Fibroblast of the aortic adventitia (primary cell): Measurements from ENCODE around the gene TMEM11. TPM values are rescaled to one million over a fixed set of nuclear protein-coding genes. Genes with fewer than 3 reads are reported as not detected.

Experiments used
- DNase-seq: peaks from one replicate; pipeline ENCODE4 v3.0.0-alpha.2; 2010; ENCODE audit warnings: low read depth
- H3K4me3 ChIP-seq: 2 replicates; pipeline ENCODE4 v1.5.1; 2011; ENCODE audit warnings: low read depth, mild to moderate bottlenecking, control low read depth, low read length, moderate library complexity
- CTCF ChIP-seq: IDR thresholded peaks from 2 replicates; pipeline ENCODE4 v1.5.1; 2011; ENCODE audit warnings: mild to moderate bottlenecking, low read length, control low read depth, inconsistent platforms; ENCODE audit not compliant: insufficient read depth
- small RNA-seq: library from RNA; depleted of rRNA; stranded (forward); fragments of <200 nt; gene quantifications from one replicate; pipeline ENCODE3, GENCODE V24; 2012
- total RNA-seq: library from RNA; depleted of rRNA; stranded (reverse); fragments of >200 nt; gene quantifications from 2 replicates; pipeline ENCODE4 v1.2.3, GENCODE V29; 2012; ENCODE audit warnings: low replicate concordance

Gene TMEM11
- total RNA-seq, 1 donor, result 17.5 TPM

- TF ChIP-seq CTCF, result no peak
- DNase-seq, result peak; percentile 39
Observed at GRCh38 chr17:21160401-21160800, 53.6 kb downstream of the TMEM11 start.

GRCh38 chr17:21157586-21158370 is 56.2 kb downstream of the TMEM11 start:
- no peak overlapping the region for H3K4me3 ChIP-seq
- DNase-seq, result no peak
- TF ChIP-seq CTCF, result no peak

More at GRCh38 chr17:21160401-21160800, 53.6 kb downstream of the TMEM11 start:
- H3K4me3 ChIP-seq, result no peak overlapping the region

GRCh38 chr17:21152731-21153130 is 61.2 kb downstream of the TMEM11 start:
- TF ChIP-seq CTCF, result no peak
- no peak overlapping the region for H3K4me3 ChIP-seq

GRCh38 chr17:21149621-21150020 is 64.3 kb downstream of the TMEM11 start:
- DNase-seq, result no peak
- no peak overlapping the region for H3K4me3 ChIP-seq
- TF ChIP-seq CTCF, result no peak

More at GRCh38 chr17:21152731-21153130, 61.2 kb downstream of the TMEM11 start:
- no peak for DNase-seq

Small RNA genes lying within 50 kb of the gene (small RNA-seq; reads per million reads assigned to genes)
- gene RN7SL426P, result not detected

Other genes starting within 250 kb of the TMEM11 start
- 107 and 214 TPM in 2 replicates for gene USP22, start 171.2 kb downstream of the TMEM11 start, total RNA-seq
- gene DHRS7B, start 87.2 kb downstream of the TMEM11 start, total RNA-seq, result 12.7 and 15.6 TPM in 2 replicates
- 3.1 and 4.4 TPM in 2 replicates for gene NATD1, start 39.2 kb upstream of the TMEM11 start, total RNA-seq
- 22.9 and 24.5 TPM in 2 replicates for gene MAP2K3, start 70.5 kb upstream of the TMEM11 start, total RNA-seq
- 1.7 and 2.7 TPM in 2 replicates for gene KCNJ12, start 162.2 kb upstream of the TMEM11 start, total RNA-seq